Karpas-422 (cell line): ENCODE results near the gene CELF6. TPM values are rescaled to one million over a fixed set of nuclear protein-coding genes. Genes with fewer than 3 reads are reported as not detected.

ENCODE experiments used
- DNase-seq: peaks from one replicate; pipeline ENCODE4 v3.0.0-alpha.2; 2015
- H2AFZ ChIP-seq: fragments of 200-600 bp; sonication (generic); 2 replicates; pipeline ENCODE4 v1.6.1; 2014; ENCODE audit warnings: antibody characterized with exemption, low read length, mixed read lengths
- H3K27ac ChIP-seq: fragments of 200-600 bp; sonication (generic); 2 replicates; pipeline ENCODE4 v1.5.1; 2014; ENCODE audit warnings: mild to moderate bottlenecking, low read length, moderate library complexity
- H3K27me3 ChIP-seq: fragments of 200-600 bp; sonication (generic); 2 replicates; pipeline ENCODE4 v1.6.1; 2014; ENCODE audit warnings: low read length, mixed read lengths
- H3K36me3 ChIP-seq: fragments of 200-600 bp; sonication (generic); 2 replicates; pipeline ENCODE4 v1.6.1; 2014; ENCODE audit warnings: low read length, mixed read lengths; ENCODE audit not compliant: insufficient read depth
- H3K4me1 ChIP-seq: fragments of 200-600 bp; sonication (generic); 2 replicates; pipeline ENCODE4 v1.6.1; 2014; ENCODE audit warnings: mild to moderate bottlenecking, low read length, mixed read lengths
- H3K4me2 ChIP-seq: fragments of 200-600 bp; sonication (generic); 2 replicates; pipeline ENCODE4 v1.6.1; 2014; ENCODE audit warnings: low read length, low read depth, mild to moderate bottlenecking; ENCODE audit not compliant: poor library complexity, severe bottlenecking
- H3K4me3 ChIP-seq: fragments of 200-600 bp; sonication (generic); 2 replicates; pipeline ENCODE4 v1.5.1; 2014; ENCODE audit warnings: mild to moderate bottlenecking, antibody characterized with exemption, low read length, mixed read lengths
- H3K79me2 ChIP-seq: fragments of 200-600 bp; sonication (generic); 2 replicates; pipeline ENCODE4 v1.6.1; 2014; ENCODE audit warnings: mild to moderate bottlenecking, low read length, mixed read lengths
- H3K9ac ChIP-seq: fragments of 200-600 bp; sonication (generic); 2 replicates; pipeline ENCODE4 v1.6.0; 2014; ENCODE audit warnings: low read length
- H3K9me2 ChIP-seq: fragments of 200-600 bp; sonication (generic), shearing (Covaris generic); replicated peaks from 2 replicates; pipeline ENCODE4 v1.6.0; 2014; ENCODE audit warnings: mild to moderate bottlenecking, low read length, moderate library complexity; ENCODE audit not compliant: insufficient read depth
- H3K9me3 ChIP-seq: fragments of 300-700, 200-600 bp; sonication (generic); 2 replicates; pipeline ENCODE4 v1.6.1; 2014; ENCODE audit warnings: low read length, mixed read lengths
- H4K20me1 ChIP-seq: fragments of 200-600 bp; sonication (generic); 2 replicates; pipeline ENCODE4 v1.6.1; 2014; ENCODE audit warnings: mild to moderate bottlenecking, antibody characterized with exemption, low read length, low read depth; ENCODE audit not compliant: insufficient read depth
- total RNA-seq: library from RNA; depleted of rRNA; stranded (reverse); fragments of >200 nt; shearing (Covaris generic); gene quantifications from 2 replicates; pipeline ENCODE4 v1.2.3, GENCODE V29; 2014; ENCODE audit warnings: low replicate concordance

The CELF6 gene
- total RNA-seq, 1 experiment from 2014 or later = 4.6 TPM

DNA sequence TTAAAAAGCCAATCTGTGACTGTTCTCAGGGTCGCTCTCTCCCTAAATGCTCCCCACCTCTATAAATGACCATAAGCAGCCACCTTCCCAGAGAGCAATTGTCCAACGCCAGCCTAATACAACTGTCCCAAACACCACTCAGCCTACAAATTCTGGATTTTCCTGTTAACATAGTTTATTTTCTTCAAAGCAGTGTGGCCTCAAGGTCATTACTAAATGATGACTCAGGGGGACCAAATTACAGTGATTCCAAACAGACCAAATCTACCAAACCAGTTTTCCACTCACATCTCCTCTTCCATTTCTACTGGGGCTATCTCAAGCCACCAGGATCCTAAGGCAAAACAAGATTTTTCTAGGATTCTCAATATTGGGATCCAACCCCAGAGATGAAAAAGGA lies 33.3 kb upstream of the CELF6 start:
- Histone ChIP-seq H3K4me2 (no peak overlapping the region), H3K9ac (no peak overlapping the region), H3K9me2 (no peaks in the 10 kb centered on the region), H3K79me2 (peaks cover 10% of the 10 kb centered on the region), H3K9me3 (no peaks in the 10 kb centered on the region), H4K20me1 (no peaks in the 10 kb centered on the region), H3K4me3 (no peak overlapping the region), H2AFZ (no peak overlapping the region), H3K36me3 (peaks cover 9% of the 10 kb centered on the region; the same call in 1 of the 2 replicates), H3K27me3 (no peaks in the 10 kb centered on the region), H3K27ac (no peak overlapping the region), H3K4me1 (no peaks in the 10 kb centered on the region)
- no peak for DNase-seq

GRCh38 chr15:72345806-72346205 lies 25.8 kb upstream of the CELF6 start:
- no peak overlapping the region for H3K27ac ChIP-seq
- no peaks in the 10 kb centered on the region for H3K9me3 ChIP-seq
- H3K4me1 ChIP-seq = no peaks in the 10 kb centered on the region
- H3K9me2 ChIP-seq = no peaks in the 10 kb centered on the region
- H3K36me3 ChIP-seq = peaks cover 14% of the 10 kb centered on the region; the same call in 1 of the 2 replicates
- H4K20me1 ChIP-seq = no peaks in the 10 kb centered on the region
- H3K4me2 ChIP-seq = no peak overlapping the region
- H3K9ac ChIP-seq = no peak overlapping the region
- H3K4me3 ChIP-seq = no peak overlapping the region
- no peaks in the 10 kb centered on the region for H3K79me2 ChIP-seq
- DNase-seq = no peak
- H2AFZ ChIP-seq = no peak overlapping the region
- H3K27me3 ChIP-seq = no peaks in the 10 kb centered on the region

DNA sequence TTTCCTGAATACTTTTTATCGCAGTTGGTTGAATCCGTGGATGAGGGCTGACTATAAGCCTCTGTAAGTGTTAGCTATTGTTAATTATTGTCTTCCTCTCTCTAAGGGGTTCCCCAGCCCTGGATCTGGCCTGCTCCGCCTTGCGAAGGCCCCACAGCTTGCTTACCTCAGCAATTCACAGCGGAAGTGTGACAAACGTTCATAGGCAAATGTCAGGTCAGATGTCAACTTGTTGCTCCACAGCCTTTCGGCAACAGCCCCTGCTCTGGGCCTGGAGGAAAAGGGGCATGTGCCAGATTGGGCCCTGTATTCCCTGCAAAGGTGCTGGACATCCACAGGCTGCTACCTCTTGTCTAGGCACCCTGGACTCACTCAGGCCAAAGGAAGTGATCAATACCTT lies 25.3 kb upstream of the CELF6 start:
- no peak overlapping the region for H2AFZ ChIP-seq
- no peaks in the 10 kb centered on the region for H3K79me2 ChIP-seq
- H3K9me3 ChIP-seq = no peaks in the 10 kb centered on the region
- no peak overlapping the region for H3K27ac ChIP-seq
- no peaks in the 10 kb centered on the region for H4K20me1 ChIP-seq
- DNase-seq = no peak
- H3K4me3 ChIP-seq = no peak overlapping the region
- H3K9ac ChIP-seq = no peak overlapping the region
- no peak overlapping the region for H3K4me2 ChIP-seq
- H3K4me1 ChIP-seq = no peaks in the 10 kb centered on the region
- H3K36me3 ChIP-seq = peaks cover 10% of the 10 kb centered on the region; the same call in 1 of the 2 replicates
- H3K27me3 ChIP-seq = no peaks in the 10 kb centered on the region
- no peaks in the 10 kb centered on the region for H3K9me2 ChIP-seq

DNA sequence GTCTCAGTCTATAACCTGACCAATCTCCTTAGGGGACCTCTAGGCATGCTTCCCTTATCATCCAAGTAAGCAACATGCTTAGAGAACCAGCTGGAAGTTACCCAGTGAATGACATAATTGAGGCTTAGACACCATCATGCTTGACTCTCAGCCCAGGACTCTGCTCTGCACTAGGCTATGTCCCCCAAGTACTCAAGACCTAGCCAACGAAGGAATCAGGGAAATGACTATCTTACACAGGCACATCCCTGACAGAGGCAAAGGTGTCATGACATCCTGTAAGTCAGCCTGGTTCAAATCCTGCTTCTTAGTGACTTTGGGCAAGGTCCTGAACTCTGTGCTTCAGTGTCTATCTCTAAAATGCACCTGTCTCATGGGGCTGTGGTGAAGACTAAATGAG lies 24.6 kb upstream of the CELF6 start:
- no peaks in the 10 kb centered on the region for H3K9me3 ChIP-seq
- H3K4me3 ChIP-seq = no peak overlapping the region
- no peaks in the 10 kb centered on the region for H3K79me2 ChIP-seq
- no peaks in the 10 kb centered on the region for H3K9me2 ChIP-seq
- no peak overlapping the region for H3K27ac ChIP-seq
- no peak overlapping the region for H2AFZ ChIP-seq
- H3K27me3 ChIP-seq = no peaks in the 10 kb centered on the region
- H4K20me1 ChIP-seq = no peaks in the 10 kb centered on the region
- H3K36me3 ChIP-seq = peaks cover 8% of the 10 kb centered on the region; the same call in 1 of the 2 replicates
- H3K4me1 ChIP-seq = no peaks in the 10 kb centered on the region
- no peak overlapping the region for H3K9ac ChIP-seq
- H3K4me2 ChIP-seq = no peak overlapping the region
- DNase-seq = no peak

GRCh38 chr15:72342385-72342784 lies 22.4 kb upstream of the CELF6 start:
- no peaks in the 10 kb centered on the region for H3K9me3 ChIP-seq
- H3K4me2 ChIP-seq = no peak overlapping the region
- no peaks in the 10 kb centered on the region for H3K27me3 ChIP-seq
- H4K20me1 ChIP-seq = no peaks in the 10 kb centered on the region
- no peak overlapping the region for H3K27ac ChIP-seq
- H2AFZ ChIP-seq = no peak overlapping the region
- H3K79me2 ChIP-seq = no peaks in the 10 kb centered on the region
- no peaks in the 10 kb centered on the region for H3K4me1 ChIP-seq
- H3K36me3 ChIP-seq = peaks cover 8% of the 10 kb centered on the region
- H3K4me3 ChIP-seq = no peak overlapping the region
- no peaks in the 10 kb centered on the region for H3K9me2 ChIP-seq
- no peak overlapping the region for H3K9ac ChIP-seq
- peak; percentile 81 for DNase-seq

- no peak overlapping the region for H3K4me2 ChIP-seq
- H3K36me3 ChIP-seq = peaks cover 6% of the 10 kb centered on the region
- H2AFZ ChIP-seq = no peak overlapping the region
- H3K9me3 ChIP-seq = no peaks in the 10 kb centered on the region
- no peak overlapping the region for H3K27ac ChIP-seq
- DNase-seq = no peak
- H4K20me1 ChIP-seq = no peaks in the 10 kb centered on the region
- H3K4me3 ChIP-seq = no peak overlapping the region
- H3K79me2 ChIP-seq = no peaks in the 10 kb centered on the region
- no peak overlapping the region for H3K9ac ChIP-seq
- H3K4me1 ChIP-seq = no peaks in the 10 kb centered on the region
- H3K9me2 ChIP-seq = no peaks in the 10 kb centered on the region
- no peaks in the 10 kb centered on the region for H3K27me3 ChIP-seq
Measured at GRCh38 chr15:72341361-72341760, 21.4 kb upstream of the CELF6 start.

- Histone ChIP-seq H3K4me2 (no peak overlapping the region), H3K27ac (no peak overlapping the region), H2AFZ (no peak overlapping the region), H3K79me2 (no peaks in the 10 kb centered on the region), H3K4me3 (no peak overlapping the region), H3K9me2 (no peaks in the 10 kb centered on the region), H4K20me1 (no peaks in the 10 kb centered on the region), H3K27me3 (no peaks in the 10 kb centered on the region), H3K36me3 (peaks cover 1% of the 10 kb centered on the region), H3K4me1 (no peaks in the 10 kb centered on the region), H3K9ac (no peak overlapping the region), H3K9me3 (no peaks in the 10 kb centered on the region)
- no peak for DNase-seq
Measured at GRCh38 chr15:72340366-72340765, 20.4 kb upstream of the CELF6 start.

DNA sequence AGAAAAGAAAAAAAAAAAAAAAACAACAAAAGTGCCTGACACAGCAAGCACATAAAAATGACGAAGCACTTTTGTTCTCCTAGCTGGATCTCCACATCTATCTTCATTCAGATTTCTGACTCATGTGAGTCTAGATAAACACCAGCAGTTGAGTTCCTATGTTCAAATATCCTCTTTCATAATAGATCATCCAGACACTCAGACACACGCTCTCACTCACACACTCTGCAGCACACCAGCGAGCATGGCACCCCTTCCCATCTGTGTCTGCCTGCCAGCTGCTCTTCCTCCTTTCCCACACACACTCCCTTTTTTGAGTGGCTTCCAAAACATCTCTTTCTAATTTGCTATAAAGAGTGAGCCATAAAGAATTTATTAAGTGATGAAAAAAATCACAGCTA lies 19.8 kb upstream of the CELF6 start:
- H3K36me3 ChIP-seq = no peaks in the 10 kb centered on the region; the same call in none of the 2 replicates
- H3K4me1 ChIP-seq = no peaks in the 10 kb centered on the region
- H2AFZ ChIP-seq = no peak overlapping the region
- H3K9ac ChIP-seq = no peak overlapping the region
- DNase-seq = no peak
- no peaks in the 10 kb centered on the region for H3K79me2 ChIP-seq
- no peaks in the 10 kb centered on the region for H3K9me3 ChIP-seq
- no peak overlapping the region for H3K4me3 ChIP-seq
- no peaks in the 10 kb centered on the region for H4K20me1 ChIP-seq
- no peak overlapping the region for H3K27ac ChIP-seq
- no peaks in the 10 kb centered on the region for H3K9me2 ChIP-seq
- no peak overlapping the region for H3K4me2 ChIP-seq
- no peaks in the 10 kb centered on the region for H3K27me3 ChIP-seq
